NT2/D1 (cell line): Measurements from ENCODE around the gene GPC6.

Experiments
- SUZ12 ChIP-seq: IDR thresholded peaks from 2 replicates; pipeline ENCODE4 v1.6.1; 2011; ENCODE audit not compliant: insufficient read length, insufficient read depth; ENCODE audit errors: extremely low read depth
- ZNF274 ChIP-seq: IDR thresholded peaks from 2 replicates; pipeline ENCODE4 v1.6.1; 2011; ENCODE audit warnings: mild to moderate bottlenecking, low read depth, low read length

- TF ChIP-seq ZNF274 (no peak), SUZ12 (no peak)
Observed at GRCh38 chr13:94351292-94351990, 1124.8 kb downstream of the GPC6 start.
